Measurements from ENCODE around the gene MTG1.

MTG1 gene

GRCh38 chr10:133457100-133457841 is 63.3 kb downstream of the MTG1 start:
- ChIA-PET POLR2A (no interaction called here), CTCF (interaction anchor here (0.8 to 1.3 kb wide), 2 partner anchors 19 to 35 kb away, joined by 3 to 4 read pairs; no protein-coding TSS in a partner anchor)
- TF ChIP-seq, protein P1, sequence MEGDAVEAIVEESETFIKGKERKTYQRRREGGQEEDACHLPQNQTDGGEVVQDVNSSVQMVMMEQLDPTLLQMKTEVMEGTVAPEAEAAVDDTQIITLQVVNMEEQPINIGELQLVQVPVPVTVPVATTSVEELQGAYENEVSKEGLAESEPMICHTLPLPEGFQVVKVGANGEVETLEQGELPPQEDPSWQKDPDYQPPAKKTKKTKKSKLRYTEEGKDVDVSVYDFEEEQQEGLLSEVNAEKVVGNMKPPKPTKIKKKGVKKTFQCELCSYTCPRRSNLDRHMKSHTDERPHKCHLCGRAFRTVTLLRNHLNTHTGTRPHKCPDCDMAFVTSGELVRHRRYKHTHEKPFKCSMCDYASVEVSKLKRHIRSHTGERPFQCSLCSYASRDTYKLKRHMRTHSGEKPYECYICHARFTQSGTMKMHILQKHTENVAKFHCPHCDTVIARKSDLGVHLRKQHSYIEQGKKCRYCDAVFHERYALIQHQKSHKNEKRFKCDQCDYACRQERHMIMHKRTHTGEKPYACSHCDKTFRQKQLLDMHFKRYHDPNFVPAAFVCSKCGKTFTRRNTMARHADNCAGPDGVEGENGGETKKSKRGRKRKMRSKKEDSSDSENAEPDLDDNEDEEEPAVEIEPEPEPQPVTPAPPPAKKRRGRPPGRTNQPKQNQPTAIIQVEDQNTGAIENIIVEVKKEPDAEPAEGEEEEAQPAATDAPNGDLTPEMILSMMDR (IDR thresholded peaks at IDR 0.05; ENCODE audit: control extremely low read depth, extremely low read depth, low read depth, missing control alignments), result no peak
- no peak for DNase-seq (ENCODE audit: extremely low spot score)

GRCh38 chr10:133458021-133458709 is 64.2 kb downstream of the MTG1 start:
- CTCF ChIA-PET, result interaction anchor here (1.3 kb wide), 1 partner anchor 34 kb away, joined by 4 read pairs; no protein-coding TSS in a partner anchor
- TF ChIP-seq, protein P1 (IDR thresholded peaks at IDR 0.05; ENCODE audit: control extremely low read depth, extremely low read depth, low read depth, missing control alignments), result no peak
- no peak for DNase-seq (ENCODE audit: extremely low spot score)
- POLR2A ChIA-PET, result no interaction called here

- ChIA-PET CTCF (no interaction called here), POLR2A (no interaction called here)
- TF ChIP-seq, protein P1 (IDR thresholded peaks at IDR 0.05; ENCODE audit: control extremely low read depth, extremely low read depth, low read depth, missing control alignments), result no peak
Observed at GRCh38 chr10:133458710-133459453, 64.9 kb downstream of the MTG1 start.

DNA sequence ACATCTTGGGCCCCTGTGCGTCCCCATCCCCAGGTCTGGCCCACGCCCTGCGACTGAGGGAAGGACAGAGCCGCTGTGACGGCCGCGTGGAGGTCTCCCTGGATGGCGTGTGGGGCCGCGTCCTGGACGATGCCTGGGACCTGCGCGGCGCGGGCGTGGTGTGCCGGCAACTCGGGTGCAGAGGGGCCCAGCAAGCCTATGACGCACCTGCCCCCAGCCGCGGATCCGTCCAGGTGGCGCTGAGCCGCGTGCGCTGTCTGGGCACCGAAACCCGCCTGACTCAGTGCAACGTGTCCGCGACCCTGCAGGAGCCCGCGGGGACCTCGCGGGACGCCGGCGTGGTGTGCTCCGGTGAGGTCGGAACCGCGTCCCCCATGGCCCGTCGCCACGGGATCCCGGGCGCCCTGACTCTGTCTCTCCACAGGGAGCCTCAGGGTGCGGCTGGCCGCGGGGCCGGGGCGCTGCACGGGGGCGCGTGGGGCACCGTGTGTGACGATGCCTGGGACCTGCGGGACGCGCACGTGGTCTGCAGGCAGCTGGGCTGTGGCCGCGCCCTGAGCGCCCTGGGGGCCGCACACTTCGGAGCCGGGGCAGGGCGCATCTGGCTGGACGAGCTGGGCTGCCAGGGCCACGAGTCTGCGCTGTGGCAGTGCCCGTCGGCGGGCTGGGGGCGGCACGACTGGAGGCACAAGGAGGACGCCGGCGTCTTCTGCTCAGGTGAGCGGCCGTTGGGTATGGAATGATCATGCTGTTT is 65.7 kb downstream of the MTG1 start:
- ChIA-PET POLR2A (no interaction called here), CTCF (interaction anchor here (1.5 kb wide), 1 partner anchor 21 kb away, joined by 5 read pairs; no protein-coding TSS in a partner anchor)
- TF ChIP-seq, protein P1 (IDR thresholded peaks at IDR 0.05; ENCODE audit: control extremely low read depth, extremely low read depth, low read depth, missing control alignments), result no peak
- DNase-seq (ENCODE audit: extremely low spot score), result no peak

More at GRCh38 chr10:133458710-133459453, 64.9 kb downstream of the MTG1 start:
- no peak for DNase-seq (ENCODE audit: extremely low spot score)

GRCh38 chr10:133460208-133460769 is 66.3 kb downstream of the MTG1 start:
- ChIA-PET POLR2A (no interaction called here), CTCF (interaction anchor here (1.5 kb wide), 1 partner anchor 22 kb away, joined by 5 read pairs; no protein-coding TSS in a partner anchor)
- DNase-seq (ENCODE audit: extremely low spot score), result no peak
- TF ChIP-seq, protein P1 (IDR thresholded peaks at IDR 0.05; ENCODE audit: control extremely low read depth, extremely low read depth, low read depth, missing control alignments), result no peak

Measured in GM10248 (cell line).